Measurements from ENCODE around the gene BGN.

BGN gene

DNA sequence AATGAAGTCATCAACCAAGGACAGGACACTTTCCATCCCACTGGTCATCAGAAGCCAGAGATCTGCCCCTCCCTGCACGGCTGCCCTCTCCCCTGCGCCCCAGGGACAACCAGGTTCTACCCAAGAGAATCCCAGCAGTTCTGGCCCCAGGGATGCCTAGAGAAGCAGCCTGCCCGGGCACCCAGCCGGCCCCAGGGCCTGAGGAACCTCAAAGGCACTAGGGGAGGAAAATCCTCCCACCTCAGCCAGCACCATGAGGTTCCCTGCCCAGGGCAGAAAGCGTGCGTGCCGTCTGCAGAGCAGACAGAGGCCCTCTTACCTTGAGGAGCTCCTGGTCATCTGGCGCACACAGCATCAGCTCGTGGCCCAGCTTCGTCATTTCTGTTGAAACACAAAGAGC lies 32.5 kb upstream of the BGN start:
- no peak for DNase-seq

DNA sequence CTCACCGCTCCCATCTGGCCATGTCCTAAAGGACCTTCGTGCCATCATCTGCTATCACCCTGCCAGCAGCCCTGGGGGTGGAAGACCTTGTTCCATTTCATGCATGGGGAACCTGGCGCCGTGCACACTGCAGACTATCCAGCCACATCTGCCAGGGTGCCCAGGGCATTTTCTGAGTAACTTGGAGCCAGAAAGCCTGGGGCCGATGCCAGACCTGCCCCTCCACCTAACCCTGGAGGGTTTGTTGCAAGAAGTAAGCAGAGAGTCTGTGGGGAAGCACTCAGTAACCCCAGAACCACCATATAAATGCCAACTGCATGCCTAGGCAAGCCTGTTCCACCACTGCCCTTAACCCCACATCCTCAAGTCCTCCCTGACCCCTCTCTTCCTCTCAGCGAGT lies 31.7 kb upstream of the BGN start:
- no peak for DNase-seq

DNA sequence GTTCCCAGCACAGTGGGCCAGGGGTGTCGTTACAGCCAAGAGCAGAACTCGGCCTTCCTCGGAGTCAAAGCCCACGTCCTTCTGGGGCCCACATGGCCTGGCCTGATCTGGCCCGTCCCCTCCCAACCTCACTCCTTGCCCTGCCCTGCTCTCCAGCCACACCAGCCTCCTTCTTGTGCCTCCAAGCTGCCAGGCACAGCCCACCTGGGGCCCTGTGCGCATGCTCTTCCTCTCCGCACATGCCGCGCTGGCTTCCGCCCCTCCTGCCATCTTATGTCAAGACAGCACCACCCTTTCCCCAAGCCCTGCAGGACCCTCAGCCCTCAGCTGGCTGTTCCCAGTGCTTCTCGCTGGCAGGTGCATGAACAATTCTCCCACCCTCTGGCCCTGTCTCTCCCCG lies 31.2 kb upstream of the BGN start:
- no peak for DNase-seq

DNA sequence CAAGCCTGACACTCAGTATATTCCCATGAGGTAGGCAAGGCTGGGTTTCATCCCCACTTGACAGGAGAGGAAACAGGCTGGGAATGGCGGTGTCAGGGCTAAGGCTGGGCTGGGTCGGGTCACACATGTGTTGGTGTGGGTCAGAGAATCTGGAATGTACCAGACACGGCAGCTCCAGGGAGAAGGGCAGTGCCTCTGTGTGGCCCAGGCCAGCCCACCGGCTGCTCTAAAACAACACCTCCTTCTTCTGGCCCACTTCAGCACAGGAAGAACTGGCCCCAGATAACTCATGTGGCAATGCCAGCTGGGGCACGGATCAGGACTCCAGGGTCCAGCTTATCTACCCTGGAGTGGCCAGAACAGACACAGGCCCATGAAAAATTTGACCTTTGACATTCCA lies 30.7 kb upstream of the BGN start:
- no peak for DNase-seq

DNA sequence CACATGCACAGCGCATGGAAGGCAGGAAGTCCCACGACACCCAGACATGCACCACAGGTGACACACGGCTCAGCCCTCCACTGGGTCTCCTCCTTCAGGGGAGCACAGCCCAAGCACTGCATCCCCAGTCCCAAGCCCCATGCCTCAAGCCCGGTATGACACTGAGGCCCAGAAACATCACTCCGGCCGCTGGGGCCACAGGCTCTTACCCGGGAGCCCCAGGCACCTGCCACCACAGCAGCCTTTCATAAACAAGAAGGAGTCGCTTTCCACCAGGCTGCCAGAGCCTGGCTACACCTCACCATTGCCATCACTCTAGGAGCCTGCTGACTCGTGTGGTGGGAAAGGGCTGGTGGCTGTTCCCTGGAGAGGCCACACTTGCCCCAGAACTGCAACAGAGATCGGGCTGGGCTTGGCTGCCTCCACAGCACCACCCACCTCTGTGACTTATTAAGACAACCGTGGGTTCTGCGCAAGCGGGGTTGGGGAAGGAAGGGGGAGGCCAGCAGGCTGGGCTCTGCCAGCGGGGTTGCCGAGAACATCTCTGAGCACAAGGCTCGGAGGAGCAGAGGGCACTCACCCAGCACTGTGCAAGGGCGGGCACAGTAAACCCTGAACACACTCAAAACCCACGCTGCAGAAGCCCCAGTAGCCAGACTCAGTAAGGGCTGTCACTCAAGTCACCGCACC lies 28.9 kb upstream of the BGN start:
- DNase-seq, result no peak

DNA sequence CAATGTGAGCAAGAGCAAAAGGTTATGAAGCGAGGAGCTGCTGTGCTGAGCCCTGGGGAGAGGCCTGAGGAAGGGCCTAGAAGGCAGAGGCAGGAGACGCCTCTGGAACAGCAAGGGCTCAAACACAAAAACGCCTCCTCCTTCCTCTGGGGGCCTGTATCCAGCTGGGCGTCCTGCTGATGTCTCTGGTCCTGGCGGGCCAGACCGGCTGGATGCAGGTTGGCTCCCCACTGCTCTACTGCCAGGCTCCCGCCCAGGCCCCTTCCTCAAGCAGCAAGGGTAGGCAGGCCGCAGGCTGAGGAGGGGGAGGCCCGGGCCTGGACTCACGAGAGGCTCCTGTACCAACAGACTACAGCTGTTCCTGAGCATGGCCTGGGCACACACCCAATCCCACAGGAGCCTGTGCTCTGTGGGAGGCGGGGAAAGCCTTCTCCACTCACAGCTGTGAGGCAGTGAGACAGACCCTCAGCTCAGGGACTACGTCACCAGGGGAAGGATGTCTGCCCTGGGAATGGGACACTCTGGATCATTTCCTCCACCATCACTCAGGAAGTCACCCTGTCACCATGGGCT lies 26.7 kb upstream of the BGN start:
- no peak for DNase-seq

DNA sequence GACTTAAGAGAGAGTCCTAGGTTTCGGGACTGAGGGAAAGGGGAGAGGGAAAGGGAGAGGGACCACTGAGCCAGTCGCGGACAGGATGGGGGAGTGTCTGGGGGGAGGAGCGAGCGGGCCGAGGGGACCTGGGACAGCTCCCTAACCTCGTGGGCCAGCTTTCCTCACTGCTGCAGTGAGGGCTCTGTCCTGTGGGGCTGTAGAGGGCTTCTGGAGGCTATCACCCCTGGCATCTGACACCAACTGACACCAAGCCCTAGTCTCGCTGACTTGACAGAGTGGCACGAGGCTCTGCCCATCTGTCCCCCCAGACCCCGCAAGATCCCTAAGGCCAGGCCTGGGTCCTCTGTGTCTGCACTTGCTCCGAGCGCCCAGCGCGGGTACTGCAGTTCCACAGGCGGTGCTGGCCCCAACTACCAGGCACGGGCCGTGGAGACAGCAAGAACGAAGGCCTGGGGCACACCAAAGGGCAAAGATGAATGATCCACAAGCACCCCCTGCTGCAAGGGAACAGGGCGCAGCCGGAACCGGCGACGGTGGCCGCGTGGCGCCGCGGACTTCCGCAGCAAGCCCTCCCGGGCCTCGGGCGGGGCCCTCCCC lies 24.9 kb upstream of the BGN start:
- DNase-seq, result no peak

DNA sequence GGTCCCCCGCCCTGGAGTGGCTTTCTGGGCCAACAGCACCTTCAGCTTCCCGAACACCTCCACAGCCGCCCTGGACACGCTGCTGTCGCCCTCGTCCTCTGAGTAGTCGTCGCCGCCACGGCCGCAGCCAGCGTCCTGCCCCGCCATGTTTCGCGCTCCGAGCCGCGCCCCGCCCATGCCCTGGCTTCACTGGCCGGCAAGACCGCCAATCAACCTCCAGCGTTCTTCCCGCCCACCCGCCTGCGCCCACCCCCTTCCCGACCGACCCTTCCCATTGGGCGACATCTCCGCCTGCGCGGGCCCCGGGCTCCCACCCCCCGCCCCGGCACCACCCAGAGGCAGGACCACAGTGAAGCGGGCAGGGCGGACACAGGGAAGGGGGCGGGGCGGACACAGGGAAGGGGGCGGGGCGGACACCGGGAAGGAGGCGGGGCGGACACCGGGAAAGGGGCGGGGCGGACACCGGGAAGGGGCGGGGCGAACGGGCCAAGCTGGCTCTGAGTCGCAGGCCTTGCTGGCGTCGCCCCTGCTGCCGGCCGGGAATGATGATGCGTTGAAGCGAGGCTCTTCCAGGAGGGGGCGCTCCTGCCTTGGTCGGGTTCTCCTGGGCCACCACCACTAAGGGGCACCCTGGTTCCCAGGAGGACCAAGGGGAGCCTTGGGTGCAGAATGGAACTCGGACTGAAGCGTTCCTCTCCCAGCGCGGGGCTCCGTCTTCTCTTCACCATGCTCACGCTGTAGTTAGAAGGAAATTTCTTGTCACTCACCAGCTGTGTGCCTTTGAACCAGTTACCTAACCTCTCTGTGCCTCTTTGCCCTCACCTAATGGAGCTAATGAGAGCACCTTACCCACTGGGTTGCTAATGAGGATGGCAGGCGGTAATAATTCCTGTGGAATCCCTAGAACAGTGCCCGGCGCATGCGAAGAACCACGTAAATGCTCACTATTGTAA lies 24.1 kb upstream of the BGN start, which contains the start of gene HAUS7:
TSS of gene HAUS7 (minus strand) at position 166 of the 953 bp plus-strand sequence. CDS start at position 147, 19 bp downstream.
- DNase-seq, result peak; percentile 88

DNA sequence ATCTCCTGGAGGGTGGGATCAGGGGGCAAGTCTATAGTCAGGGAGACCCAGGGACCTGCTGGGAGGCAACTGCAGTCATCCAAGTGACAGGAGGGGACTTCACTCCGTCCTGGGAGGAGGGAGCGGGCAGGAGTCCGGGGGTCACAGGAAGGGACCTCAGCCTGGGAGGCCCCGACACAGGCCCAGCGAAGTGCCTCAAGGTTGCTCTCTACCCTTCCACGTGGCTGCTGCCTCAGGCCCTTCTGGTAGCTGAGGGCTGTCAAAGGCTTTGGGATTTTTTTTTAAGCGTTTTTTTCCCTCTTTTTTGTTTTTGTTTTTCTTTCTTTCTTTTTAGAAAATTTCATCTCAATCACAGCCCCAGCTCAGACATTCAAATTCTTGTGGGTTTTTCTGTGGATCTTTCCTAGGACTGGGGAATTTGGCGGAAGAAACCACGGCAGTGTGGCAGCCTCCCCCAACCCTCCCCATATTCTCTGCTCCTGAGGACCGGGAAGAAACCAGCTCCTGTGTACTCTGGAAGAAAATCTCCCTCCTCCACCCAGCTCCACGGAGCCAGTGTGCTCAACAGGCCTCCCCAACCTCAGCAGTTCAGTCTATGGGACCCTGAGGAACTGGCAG lies 23.0 kb upstream of the BGN start:
- DNase-seq, result no peak

DNA sequence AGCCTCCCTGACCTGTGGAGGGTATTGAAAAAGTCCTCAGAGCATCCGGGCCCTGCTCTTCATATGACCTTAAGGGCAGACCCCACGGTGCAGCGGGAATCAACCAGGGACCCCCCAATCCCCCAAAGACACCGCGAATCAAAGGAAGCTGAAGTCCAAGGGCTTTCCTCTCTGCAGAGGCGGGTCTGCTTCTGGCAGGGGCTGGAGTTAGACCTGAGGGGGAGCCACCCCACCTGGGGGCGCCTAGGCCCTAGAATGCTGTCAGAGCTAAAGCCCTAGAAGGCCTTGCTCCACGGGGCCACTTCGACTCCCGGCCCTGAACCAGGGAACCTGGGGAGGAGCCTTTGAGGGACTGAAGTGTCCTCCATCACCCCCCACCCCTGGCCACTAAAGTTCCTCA lies 21.7 kb upstream of the BGN start:
- no peak for DNase-seq

DNA sequence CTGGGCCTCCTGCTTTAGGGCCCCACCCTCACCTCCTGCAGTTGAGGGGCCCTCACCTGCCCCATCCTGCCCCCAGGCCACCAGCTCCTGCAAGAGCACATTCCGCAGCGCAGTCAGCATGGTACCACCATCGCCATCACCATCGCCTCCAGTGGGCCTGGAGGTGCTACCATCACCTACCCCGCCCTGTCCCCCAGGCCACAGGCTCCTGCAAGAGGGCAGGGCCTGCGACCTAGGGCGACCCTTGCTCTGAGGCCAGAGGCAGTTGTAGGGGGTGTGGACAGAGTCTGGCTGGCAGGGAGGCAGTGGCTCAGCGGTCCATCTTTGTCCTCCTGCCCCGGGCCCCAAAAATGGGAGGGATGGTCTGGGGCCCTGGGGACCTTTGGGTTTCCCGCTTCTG lies 20.5 kb upstream of the BGN start:
- peak; percentile 1 for DNase-seq

DNA sequence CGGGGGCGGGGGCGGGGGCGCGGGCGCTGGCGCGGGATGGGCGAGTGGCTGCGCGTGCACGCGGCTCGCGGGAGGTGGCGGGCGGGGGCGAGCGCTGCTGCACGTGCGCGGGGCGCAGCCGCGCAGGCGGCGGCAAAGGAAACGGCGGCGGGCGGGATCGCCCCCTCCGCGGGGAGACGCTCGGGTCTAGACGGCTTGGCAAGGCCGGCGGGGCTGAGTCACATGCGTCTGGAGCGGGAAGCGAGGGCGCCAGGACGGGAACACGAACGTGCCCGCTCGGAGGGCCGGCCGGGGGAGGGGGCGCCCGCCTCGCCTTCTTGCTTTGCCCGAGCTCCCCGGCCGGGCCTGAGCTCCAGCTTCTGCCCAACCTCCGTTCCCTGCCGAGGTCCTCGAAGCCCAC lies 20.1 kb upstream of the BGN start:
- DNase-seq, result peak; percentile 25

DNA sequence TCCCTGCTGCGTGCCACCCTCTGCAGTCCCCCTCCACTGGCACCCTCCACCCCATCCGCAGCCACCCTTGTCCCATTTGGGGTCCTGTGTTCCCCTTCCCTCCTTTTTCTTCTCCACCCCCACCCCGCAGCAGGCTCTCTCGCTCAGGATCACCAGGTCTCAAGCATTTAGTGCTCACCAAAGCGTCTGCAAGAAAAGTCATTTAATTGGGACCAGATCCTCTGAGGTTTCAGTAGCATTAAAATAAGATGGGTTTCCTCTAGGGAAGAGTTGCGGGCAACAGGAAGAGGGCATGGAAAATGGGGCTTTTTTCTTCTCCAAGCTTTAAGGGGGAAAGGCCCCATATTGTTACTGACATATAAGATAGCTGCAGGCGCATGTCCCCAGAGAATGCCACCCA lies 19.5 kb upstream of the BGN start:
- no peak for DNase-seq

DNA sequence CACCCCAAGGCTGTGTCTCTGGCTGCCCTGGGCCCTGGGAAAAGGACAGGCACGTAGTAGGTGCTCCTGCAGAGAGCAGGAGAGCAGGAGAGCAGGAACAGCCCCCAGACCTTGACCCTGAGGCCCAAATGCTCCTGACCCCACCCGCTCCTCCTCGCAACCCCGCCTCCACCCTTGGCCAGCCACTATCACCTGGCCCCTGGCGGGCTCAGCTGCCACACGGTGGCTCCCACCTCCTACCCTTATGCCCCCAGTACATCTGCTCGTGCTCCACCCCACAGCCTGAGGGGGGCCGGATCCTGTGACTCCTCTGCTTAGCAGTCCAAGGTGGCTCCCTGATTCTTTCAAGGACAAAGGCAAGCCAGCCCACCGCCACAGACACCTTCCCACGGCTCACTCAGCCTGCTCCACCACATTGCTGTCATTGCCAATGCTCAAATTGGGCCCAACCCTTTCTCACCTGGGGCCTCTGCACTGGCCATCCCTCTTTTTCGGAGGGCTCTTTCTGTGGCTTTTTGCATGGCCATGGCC lies 19.0 kb upstream of the BGN start:
- DNase-seq, result no peak

DNA sequence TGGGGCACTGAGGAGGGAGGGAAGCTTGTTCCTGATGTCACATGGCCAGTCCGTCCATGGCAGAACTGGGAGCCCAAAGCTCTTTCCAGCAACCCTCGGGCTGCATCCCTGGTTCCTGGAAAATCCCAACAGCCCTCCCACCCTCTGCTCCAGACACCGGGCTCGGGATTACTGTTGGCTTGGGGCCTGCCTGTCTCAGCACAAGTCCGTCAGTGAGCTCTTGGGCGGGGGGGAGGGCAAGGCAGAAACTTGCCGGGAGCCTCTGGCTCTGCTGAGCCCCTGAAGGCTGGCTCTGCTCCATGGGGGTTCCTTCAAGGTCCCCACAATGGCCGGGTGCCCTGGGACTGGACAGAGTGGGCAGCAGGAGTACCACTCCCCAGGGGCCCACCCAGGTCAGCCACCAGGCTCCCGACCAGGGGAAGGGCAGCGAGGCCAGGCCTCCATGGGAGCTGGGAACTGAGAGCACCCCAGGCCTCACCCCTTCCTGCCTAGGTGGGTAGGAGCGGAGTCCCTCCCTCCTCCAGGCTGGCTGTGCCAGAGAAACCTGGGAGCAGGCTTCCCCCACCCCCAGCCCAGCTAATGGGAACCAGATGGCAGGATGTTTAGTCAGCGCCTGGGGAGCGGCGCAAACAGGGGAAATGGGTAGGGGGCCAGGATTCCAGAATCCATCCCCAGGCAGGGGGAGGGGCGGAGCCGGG lies 18.0 kb upstream of the BGN start:
- no peak for DNase-seq

DNA sequence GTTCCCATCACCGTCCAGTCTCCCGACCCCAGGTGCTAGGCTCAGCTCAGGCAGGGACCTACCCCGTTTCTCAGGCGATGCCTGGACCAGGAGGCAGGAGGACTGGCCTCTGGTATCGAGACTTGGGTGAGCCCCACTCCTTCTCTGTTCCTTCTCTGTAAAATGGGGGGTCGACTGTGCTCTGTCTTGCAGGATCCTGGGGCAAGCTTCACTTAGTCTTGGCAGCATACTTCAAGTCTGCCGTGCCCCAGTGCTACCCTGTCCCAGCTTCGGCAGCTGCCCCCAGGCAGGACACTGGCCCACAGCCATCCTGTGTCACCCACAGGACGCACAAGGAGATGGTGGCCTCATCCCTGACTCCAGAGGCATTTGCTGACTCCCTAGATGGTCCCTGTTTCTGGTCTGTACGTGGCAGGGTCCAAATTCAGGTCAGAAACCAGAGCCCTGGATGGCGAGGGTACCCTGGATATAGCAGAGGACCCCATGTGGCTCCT lies 17.4 kb upstream of the BGN start:
- no peak for DNase-seq

DNA sequence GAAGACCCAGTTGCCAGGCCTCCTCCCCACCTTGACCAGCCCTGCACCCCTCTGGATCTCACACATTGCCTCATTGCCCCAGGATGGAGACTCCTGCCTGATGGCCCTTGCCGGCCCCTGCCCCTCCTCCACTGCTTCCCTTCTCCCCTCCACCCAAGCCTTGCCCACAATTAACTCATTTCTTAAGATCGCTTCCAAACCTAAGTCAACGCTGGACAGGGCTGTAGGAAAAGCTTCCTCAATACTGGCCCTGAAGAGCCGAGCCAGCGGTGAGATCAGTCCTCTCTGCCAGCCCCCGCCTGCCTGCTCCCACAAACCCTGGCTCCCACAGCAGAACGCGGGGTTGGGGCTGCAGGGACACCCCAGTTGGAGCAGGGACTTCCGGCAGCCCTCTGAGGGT lies 16.9 kb upstream of the BGN start:
- no peak for DNase-seq

DNA sequence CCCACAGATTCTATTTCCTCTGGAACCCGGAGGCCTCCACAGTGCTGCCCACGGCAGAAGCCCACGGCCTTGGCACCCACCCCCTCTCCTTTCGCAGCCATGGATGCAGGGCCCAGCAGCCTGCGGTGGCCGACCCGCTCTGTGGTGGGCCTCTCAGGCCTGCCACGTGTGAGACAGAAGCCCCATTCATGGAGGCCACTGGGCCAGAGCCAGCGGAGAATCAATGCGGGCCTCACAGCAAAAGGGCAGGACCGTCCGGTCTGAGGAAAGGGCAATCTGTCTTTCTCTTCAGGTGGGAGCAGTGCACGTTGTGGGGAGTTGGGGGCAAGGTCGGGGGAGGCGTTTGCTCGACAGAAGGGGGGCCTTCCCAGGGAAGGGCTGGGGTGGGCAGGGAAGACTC lies 16.0 kb upstream of the BGN start:
- no peak for DNase-seq

DNA sequence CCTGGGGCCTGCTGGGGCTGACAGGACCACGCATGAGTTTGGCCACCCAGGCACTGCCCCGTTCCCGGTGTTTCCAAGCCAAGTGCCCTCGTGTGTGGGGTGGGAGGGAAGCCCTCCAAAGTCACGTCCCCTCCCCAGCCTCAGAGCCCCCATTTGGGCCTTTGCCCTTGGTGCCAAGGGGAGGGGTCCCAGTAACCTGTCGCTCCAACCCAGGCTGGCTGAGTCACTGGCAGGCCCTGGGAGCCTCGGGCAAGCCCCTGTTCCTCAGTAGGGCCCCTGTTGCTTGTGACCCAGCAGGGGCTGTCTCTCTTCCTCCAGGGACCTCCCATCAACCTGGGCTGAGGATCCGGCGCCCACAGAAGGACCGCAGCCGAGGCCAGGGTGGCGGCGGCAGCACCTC lies 13.7 kb upstream of the BGN start:
- no peak for DNase-seq

DNA sequence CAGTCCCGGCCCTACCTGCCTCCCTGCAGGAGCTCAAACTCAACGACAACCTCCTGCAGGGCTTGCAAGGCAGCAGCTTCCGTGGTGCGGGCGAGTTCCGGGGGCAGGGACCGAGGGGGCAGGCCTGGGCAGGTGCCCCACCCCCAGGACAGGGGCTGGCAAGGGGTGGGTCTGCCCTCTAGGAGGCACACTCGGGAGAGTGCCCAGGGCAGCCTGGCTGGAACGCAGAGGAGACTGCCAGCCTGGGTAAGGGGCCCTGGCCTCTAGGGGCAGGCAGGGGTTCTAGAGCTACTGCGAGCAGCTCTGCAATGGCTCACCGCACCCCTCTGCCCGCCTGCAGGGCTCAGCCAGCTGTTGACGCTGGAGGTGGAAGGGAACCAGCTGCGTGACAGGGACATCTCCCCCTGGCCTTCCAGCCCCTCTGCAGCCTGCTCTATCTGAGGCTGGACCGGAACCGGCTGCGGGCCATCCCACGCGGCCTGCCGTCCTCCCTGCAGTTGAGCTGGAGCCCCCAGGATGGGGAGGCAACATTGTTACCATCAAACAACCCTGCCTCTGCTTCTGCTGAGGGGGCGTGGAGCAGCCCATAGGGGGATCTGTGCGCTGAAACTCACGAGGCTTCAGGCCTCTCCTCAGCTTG lies 12.3 kb upstream of the BGN start:
- no peak for DNase-seq

DNA sequence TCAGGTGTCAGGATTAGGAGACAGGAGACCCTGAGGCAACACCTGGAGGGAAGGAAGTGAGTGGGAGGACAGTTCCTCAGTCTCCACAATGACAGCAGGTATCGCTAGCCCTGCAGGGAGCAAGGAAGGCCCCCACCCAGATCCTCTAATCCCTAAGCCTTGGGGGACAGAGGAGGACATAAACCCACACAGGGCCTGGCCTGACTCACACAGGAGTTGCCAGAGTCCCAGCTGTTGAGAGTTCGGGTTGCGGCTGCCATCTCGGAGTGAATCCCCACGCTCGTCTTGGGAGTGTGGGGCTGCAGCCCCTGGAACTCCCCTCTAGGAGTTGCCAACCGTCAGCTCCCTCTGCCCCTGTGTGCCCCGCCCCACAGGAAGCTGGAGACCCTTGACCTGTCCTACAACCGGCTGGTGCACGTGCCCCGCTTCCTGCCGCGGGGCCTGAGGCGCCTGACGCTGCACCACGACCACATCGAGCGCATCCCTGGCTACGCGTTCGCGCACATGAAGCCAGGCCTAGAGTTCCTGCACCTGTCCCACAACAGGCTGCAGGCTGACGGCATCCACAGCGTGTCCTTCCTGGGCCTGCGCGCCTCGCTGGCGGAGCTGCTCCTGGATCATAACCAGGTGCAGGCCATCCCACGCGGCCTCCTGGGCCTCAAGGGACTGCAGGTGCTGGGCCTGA lies 9.2 kb upstream of the BGN start:
- no peak for DNase-seq
